Choroid plexus epithelial cell (primary cell): Measurements from ENCODE around the gene KLHL29.

Source experiments
- DNase-seq: peaks from one replicate; pipeline ENCODE4 v3.0.0-alpha.2; 2010; ENCODE audit warnings: low read depth
- H3K4me3 ChIP-seq: 2 replicates; pipeline ENCODE4 v1.5.1; 2011; ENCODE audit warnings: low read depth, mild to moderate bottlenecking, control low read depth, low read length, moderate library complexity
- CTCF ChIP-seq: conservative IDR thresholded peaks from 2 replicates; pipeline ENCODE4 v1.5.1; 2011; ENCODE audit warnings: low read depth, mild to moderate bottlenecking, control low read depth, inconsistent platforms, low read length, moderate library complexity

The KLHL29 gene

GRCh38 chr2:23480957-23481797 lies 96.2 kb downstream of the KLHL29 start:
- no peak for TF ChIP-seq CTCF
- no peak overlapping the region for H3K4me3 ChIP-seq
- DNase-seq = peak; percentile 88

GRCh38 chr2:23482188-23482587 lies 97.2 kb downstream of the KLHL29 start:
- no peak for DNase-seq
- H3K4me3 ChIP-seq = no peak overlapping the region
- no peak for TF ChIP-seq CTCF

GRCh38 chr2:23482607-23483006 lies 97.6 kb downstream of the KLHL29 start:
- no peak for DNase-seq
- no peak for TF ChIP-seq CTCF
- no peak overlapping the region for H3K4me3 ChIP-seq

- TF ChIP-seq CTCF = no peak
- no peak for DNase-seq
Observed at GRCh38 chr2:23483791-23484190, 98.8 kb downstream of the KLHL29 start.

GRCh38 chr2:23484275-23484674 lies 99.3 kb downstream of the KLHL29 start:
- TF ChIP-seq CTCF = no peak
- H3K4me3 ChIP-seq = no peak overlapping the region
- DNase-seq = no peak

More at GRCh38 chr2:23483791-23484190, 98.8 kb downstream of the KLHL29 start:
- H3K4me3 ChIP-seq = no peak overlapping the region

GRCh38 chr2:23484767-23485166 lies 99.8 kb downstream of the KLHL29 start:
- TF ChIP-seq CTCF = no peak
- no peak overlapping the region for H3K4me3 ChIP-seq
- no peak for DNase-seq

GRCh38 chr2:23485261-23485660 lies 100.3 kb downstream of the KLHL29 start:
- no peak for DNase-seq
- no peak for TF ChIP-seq CTCF
- H3K4me3 ChIP-seq = no peak overlapping the region
